ENCODE data around the gene CHMP1B.

CHMP1B gene

GRCh38 chr18:11820697-11821096 lies 30.5 kb upstream of the CHMP1B start:
- no peak overlapping the region for H3K4me2 ChIP-seq (ENCODE audit: low read depth, low read length)
- peaks cover 3% of the 10 kb centered on the region; the same call in 1 of the 2 replicates for H3K4me1 ChIP-seq (ENCODE audit: low read length)
- no peaks in the 10 kb centered on the region for H3F3A ChIP-seq (ENCODE audit: insufficient read depth, low read length)
- no peak overlapping the region for H2AFZ ChIP-seq (ENCODE audit: low read length)
- H3K4me3 ChIP-seq (ENCODE audit: low read length) = no peak overlapping the region
- H3K9me2 ChIP-seq (replicated peaks; ENCODE audit: insufficient read depth, low read length) = no peaks in the 10 kb centered on the region
- H3K9me3 ChIP-seq (replicated peaks; ENCODE audit: insufficient read depth, low read length) = no peaks in the 10 kb centered on the region
- TF ChIP-seq CTCF (IDR thresholded peaks at IDR 0.05; ENCODE audit: low read length) (no peak), EZH2phosphoT487 (IDR thresholded peaks at IDR 0.05; ENCODE audit: low read length) (no peak), EZH2 (optimal IDR thresholded peaks at IDR 0.05; ENCODE audit: low read depth, low read length) (no peak)
- no peaks in the 10 kb centered on the region for H3K36me3 ChIP-seq (replicated peaks; ENCODE audit: insufficient read depth, low read length)
- no peaks in the 10 kb centered on the region for H3K79me2 ChIP-seq (ENCODE audit: low read length)
- no peak for DNase-seq
- H3K9ac ChIP-seq (ENCODE audit: low read length) = no peak overlapping the region
- H3K27me3 ChIP-seq (replicated peaks; ENCODE audit: insufficient read depth, low read length) = peaks cover 19% of the 10 kb centered on the region; the same call in 1 of the 2 replicates
- H4K20me1 ChIP-seq (ENCODE audit: insufficient read depth, low read length) = no peaks in the 10 kb centered on the region
- H3K27ac ChIP-seq (ENCODE audit: low read length) = no peak overlapping the region

GRCh38 chr18:11821208-11821607 lies 30.0 kb upstream of the CHMP1B start:
- Histone ChIP-seq H4K20me1 (ENCODE audit: insufficient read depth, low read length) (no peaks in the 10 kb centered on the region), H3K36me3 (replicated peaks; ENCODE audit: insufficient read depth, low read length) (no peaks in the 10 kb centered on the region), H3K79me2 (ENCODE audit: low read length) (no peaks in the 10 kb centered on the region), H3K9ac (ENCODE audit: low read length) (no peak overlapping the region), H2AFZ (ENCODE audit: low read length) (no peak overlapping the region), H3K9me2 (replicated peaks; ENCODE audit: insufficient read depth, low read length) (no peaks in the 10 kb centered on the region), H3K4me1 (ENCODE audit: low read length) (peaks cover 3% of the 10 kb centered on the region; the same call in 1 of the 2 replicates), H3K4me3 (ENCODE audit: low read length) (no peak overlapping the region), H3F3A (ENCODE audit: insufficient read depth, low read length) (no peaks in the 10 kb centered on the region), H3K27me3 (replicated peaks; ENCODE audit: insufficient read depth, low read length) (peaks cover 19% of the 10 kb centered on the region; the same call in 1 of the 2 replicates), H3K27ac (ENCODE audit: low read length) (no peak overlapping the region), H3K4me2 (ENCODE audit: low read depth, low read length) (no peak overlapping the region), H3K9me3 (replicated peaks; ENCODE audit: insufficient read depth, low read length) (no peaks in the 10 kb centered on the region)
- TF ChIP-seq EZH2phosphoT487 (IDR thresholded peaks at IDR 0.05; ENCODE audit: low read length) (no peak), EZH2 (optimal IDR thresholded peaks at IDR 0.05; ENCODE audit: low read depth, low read length) (no peak), CTCF (IDR thresholded peaks at IDR 0.05; ENCODE audit: low read length) (no peak)
- no peak for DNase-seq

- H3K27ac ChIP-seq (ENCODE audit: low read length) = no peak overlapping the region
- no peak overlapping the region for H2AFZ ChIP-seq (ENCODE audit: low read length)
- DNase-seq = no peak
These were observed 29.5 kb upstream of the CHMP1B start for GRCh38 chr18:11821643-11822237.

More at GRCh38 chr18:11821643-11822237, 29.5 kb upstream of the CHMP1B start:
- Histone ChIP-seq H3K9me3 (replicated peaks; ENCODE audit: insufficient read depth, low read length) (no peaks in the 10 kb centered on the region), H3K9ac (ENCODE audit: low read length) (no peak overlapping the region), H3K27me3 (replicated peaks; ENCODE audit: insufficient read depth, low read length) (peaks cover 19% of the 10 kb centered on the region; the same call in 1 of the 2 replicates), H3K4me3 (ENCODE audit: low read length) (no peak overlapping the region), H4K20me1 (ENCODE audit: insufficient read depth, low read length) (no peaks in the 10 kb centered on the region), H3K36me3 (replicated peaks; ENCODE audit: insufficient read depth, low read length) (no peaks in the 10 kb centered on the region), H3K4me2 (ENCODE audit: low read depth, low read length) (no peak overlapping the region), H3K79me2 (ENCODE audit: low read length) (no peaks in the 10 kb centered on the region), H3K9me2 (replicated peaks; ENCODE audit: insufficient read depth, low read length) (no peaks in the 10 kb centered on the region), H3F3A (ENCODE audit: insufficient read depth, low read length) (no peaks in the 10 kb centered on the region), H3K4me1 (ENCODE audit: low read length) (peaks cover 3% of the 10 kb centered on the region; the same call in 1 of the 2 replicates)
- TF ChIP-seq CTCF (IDR thresholded peaks at IDR 0.05; ENCODE audit: low read length) (no peak), EZH2phosphoT487 (IDR thresholded peaks at IDR 0.05; ENCODE audit: low read length) (no peak), EZH2 (optimal IDR thresholded peaks at IDR 0.05; ENCODE audit: low read depth, low read length) (no peak)

Measured in MM.1S (cell line).